ENCODE results near the gene CYP2S1. TPM values are rescaled to one million over a fixed set of nuclear protein-coding genes. Genes with fewer than 3 reads are reported as not detected.
"Not testable (repeated sequence)": the region's sequence is repeated elsewhere in the genome, so short reads cannot be mapped to it uniquely, and the experiment has no call there.

The CYP2S1 gene
- total and polyA plus RNA-seq, 2 experiments from 2014 or later = 130 to 315 TPM

DNA sequence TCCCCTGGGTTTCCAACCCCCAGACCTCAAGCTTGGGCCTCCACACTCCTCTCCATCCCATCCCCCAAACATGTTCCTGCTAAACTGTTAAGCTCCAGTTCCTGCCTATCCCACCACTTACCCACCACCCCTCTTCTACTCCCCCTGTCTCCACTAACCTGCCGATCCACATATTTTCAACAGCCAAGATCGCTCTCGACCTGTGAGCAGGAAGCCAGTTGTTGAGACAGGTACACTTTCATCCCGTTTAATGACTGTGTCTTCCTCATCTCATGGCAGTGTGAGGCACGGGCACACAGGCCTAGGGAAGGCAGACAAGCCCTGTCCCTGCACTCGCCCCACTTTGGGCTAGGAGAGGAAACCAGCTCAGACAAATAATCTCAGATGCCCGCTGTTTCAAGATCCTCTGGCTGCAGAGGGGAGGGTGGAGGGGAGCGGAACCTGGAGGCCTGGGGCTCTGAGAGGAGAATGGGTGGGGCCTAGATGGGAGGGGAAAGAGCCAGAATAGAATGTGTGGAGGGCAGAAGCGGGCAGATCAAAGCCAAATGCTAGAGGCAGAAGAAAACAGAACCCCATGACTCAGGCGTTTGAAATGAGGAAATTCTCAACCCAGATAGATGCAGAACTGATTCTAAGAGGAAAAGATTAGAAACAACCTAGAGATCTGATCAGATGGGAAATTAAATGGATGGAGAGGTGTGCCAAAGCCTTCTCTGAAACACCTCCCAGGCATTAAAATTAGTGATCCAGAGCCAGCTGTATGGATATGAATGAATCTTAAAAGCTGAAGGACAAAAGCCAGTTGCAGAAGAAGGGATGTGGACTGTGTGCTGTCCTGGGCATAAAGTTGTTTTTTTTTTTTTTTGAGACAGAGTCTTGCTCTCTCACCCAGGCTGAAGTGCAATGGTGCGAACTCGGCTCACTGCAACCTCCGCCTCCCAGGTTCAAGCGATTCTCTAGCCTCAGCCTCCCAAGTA lies 16.9 kb upstream of the CYP2S1 start:
- Mint-ChIP-seq H3K36me3 (ENCODE audit: low read depth) (peaks cover 5% of the 10 kb centered on the region), H3K9me3 (peaks cover 10% of the 10 kb centered on the region; the same call in 2 of the 3 replicates), H3K4me1 (peaks cover 33% of the 10 kb centered on the region), H3K27ac (peak overlapping the region; percentile 94), H3K4me3 (peak overlapping the region; percentile 62), H3K27me3 (ENCODE audit: insufficient read depth, low read depth, poor library complexity) (no peaks in the 10 kb centered on the region)
- Histone ChIP-seq H3F3A (replicated peaks; ENCODE audit: low read depth) (peaks cover 8% of the 10 kb centered on the region; the same call in 1 of the 2 replicates), H3K4me3 (peak overlapping the region; percentile 52), H3K36me3 (ENCODE audit: insufficient read depth) (no peaks in the 10 kb centered on the region), H3K27me3 (ENCODE audit: insufficient read depth) (no peaks in the 10 kb centered on the region), H3K4me1 (ENCODE audit: insufficient read depth) (peaks cover 24% of the 10 kb centered on the region), H3K4me2 (peak overlapping the region; percentile 77), H3K79me2 (replicated peaks; ENCODE audit: insufficient read depth) (peaks cover 8% of the 10 kb centered on the region; the same call in 1 of the 2 replicates), H2AFZ (peak overlapping the region; percentile 19; the same call in 1 of the 2 replicates), H3K9me2 (ENCODE audit: insufficient read depth) (no peaks in the 10 kb centered on the region), H4K20me1 (replicated peaks; ENCODE audit: insufficient read depth) (no peaks in the 10 kb centered on the region), H3K27ac (ENCODE audit: low read depth) (peak overlapping the region; percentile 98)
- DNase-seq (ENCODE audit: low spot score) (peak; percentile 96), ATAC-seq (peak; percentile 92)
- TF ChIP-seq JUNB (IDR thresholded peaks at IDR 0.05; ENCODE audit: unreplicated experiment) (no peak), CREB1 (CRISPR knock-in tag; IDR thresholded peaks at IDR 0.05; ENCODE audit: low read depth) (no peak), POLR2AphosphoS5 (IDR thresholded peaks at IDR 0.05; ENCODE audit: low read depth) (peak; percentile 60)

DNA sequence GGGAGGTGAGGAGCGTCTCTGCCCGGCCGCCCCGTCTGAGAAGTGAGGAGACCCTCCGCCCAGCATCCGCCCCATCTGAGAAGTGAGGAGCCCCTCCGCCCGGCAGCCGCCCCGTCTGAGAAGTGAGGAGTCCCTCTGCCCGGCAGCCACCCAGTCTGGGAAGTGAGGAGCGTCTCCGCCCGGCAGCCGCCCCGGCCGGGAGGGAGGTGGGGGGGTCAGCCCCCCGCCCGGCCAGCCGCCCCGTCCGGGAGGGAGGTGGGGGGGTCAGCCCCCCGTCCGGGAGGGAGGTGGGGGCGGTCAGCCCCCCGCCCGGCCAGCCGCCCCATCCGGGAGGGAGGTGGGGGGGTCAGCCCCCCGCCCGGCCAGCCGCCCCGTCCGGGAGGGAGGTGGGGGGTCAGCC lies 12.8 kb upstream of the CYP2S1 start:
- H3K4me3 ChIP-seq; H4K20me1 ChIP-seq (replicated peaks; ENCODE audit: insufficient read depth); H3K4me3 Mint-ChIP-seq; H3K27me3 ChIP-seq (ENCODE audit: insufficient read depth); H3K79me2 ChIP-seq (replicated peaks; ENCODE audit: insufficient read depth); H3K9me2 ChIP-seq (ENCODE audit: insufficient read depth); H3K4me2 ChIP-seq; ATAC-seq; H2AFZ ChIP-seq; H3K27me3 Mint-ChIP-seq (ENCODE audit: insufficient read depth, low read depth, poor library complexity); H3K36me3 ChIP-seq (ENCODE audit: insufficient read depth); H3K27ac Mint-ChIP-seq; H3K36me3 Mint-ChIP-seq (ENCODE audit: low read depth); DNase-seq (ENCODE audit: low spot score); H3K27ac ChIP-seq (ENCODE audit: low read depth): not testable (repeated sequence)
- Histone ChIP-seq H3F3A (replicated peaks; ENCODE audit: low read depth) (peaks cover 12% of the 10 kb centered on the region; the same call in 1 of the 2 replicates), H3K4me1 (ENCODE audit: insufficient read depth) (peaks cover 17% of the 10 kb centered on the region)
- Mint-ChIP-seq H3K4me1 (peaks cover 14% of the 10 kb centered on the region; the same call in 2 of the 3 replicates), H3K9me3 (peaks cover 10% of the 10 kb centered on the region; the same call in 2 of the 3 replicates)

GRCh38 chr19:41186971-41187883 lies 5.8 kb upstream of the CYP2S1 start:
- H3K4me3 Mint-ChIP-seq = no peak overlapping the region; the same call in 2 of the 3 replicates
- H3K4me1 Mint-ChIP-seq = peaks cover 45% of the 10 kb centered on the region
- H3K27me3 Mint-ChIP-seq (ENCODE audit: insufficient read depth, low read depth, poor library complexity) = peaks cover 12% of the 10 kb centered on the region
- H3K4me2 ChIP-seq = peak overlapping the region; percentile 56
- H3F3A ChIP-seq (replicated peaks; ENCODE audit: low read depth) = peaks cover 18% of the 10 kb centered on the region
- no peaks in the 10 kb centered on the region for H4K20me1 ChIP-seq (replicated peaks; ENCODE audit: insufficient read depth)
- H3K36me3 ChIP-seq (ENCODE audit: insufficient read depth) = no peaks in the 10 kb centered on the region
- peak overlapping the region; percentile 97 for H3K27ac ChIP-seq (ENCODE audit: low read depth)
- no peaks in the 10 kb centered on the region for H3K9me2 ChIP-seq (ENCODE audit: insufficient read depth)
- TF ChIP-seq CREB1 (CRISPR knock-in tag; IDR thresholded peaks at IDR 0.05; ENCODE audit: low read depth) = no peak
- TF ChIP-seq, protein P1, sequence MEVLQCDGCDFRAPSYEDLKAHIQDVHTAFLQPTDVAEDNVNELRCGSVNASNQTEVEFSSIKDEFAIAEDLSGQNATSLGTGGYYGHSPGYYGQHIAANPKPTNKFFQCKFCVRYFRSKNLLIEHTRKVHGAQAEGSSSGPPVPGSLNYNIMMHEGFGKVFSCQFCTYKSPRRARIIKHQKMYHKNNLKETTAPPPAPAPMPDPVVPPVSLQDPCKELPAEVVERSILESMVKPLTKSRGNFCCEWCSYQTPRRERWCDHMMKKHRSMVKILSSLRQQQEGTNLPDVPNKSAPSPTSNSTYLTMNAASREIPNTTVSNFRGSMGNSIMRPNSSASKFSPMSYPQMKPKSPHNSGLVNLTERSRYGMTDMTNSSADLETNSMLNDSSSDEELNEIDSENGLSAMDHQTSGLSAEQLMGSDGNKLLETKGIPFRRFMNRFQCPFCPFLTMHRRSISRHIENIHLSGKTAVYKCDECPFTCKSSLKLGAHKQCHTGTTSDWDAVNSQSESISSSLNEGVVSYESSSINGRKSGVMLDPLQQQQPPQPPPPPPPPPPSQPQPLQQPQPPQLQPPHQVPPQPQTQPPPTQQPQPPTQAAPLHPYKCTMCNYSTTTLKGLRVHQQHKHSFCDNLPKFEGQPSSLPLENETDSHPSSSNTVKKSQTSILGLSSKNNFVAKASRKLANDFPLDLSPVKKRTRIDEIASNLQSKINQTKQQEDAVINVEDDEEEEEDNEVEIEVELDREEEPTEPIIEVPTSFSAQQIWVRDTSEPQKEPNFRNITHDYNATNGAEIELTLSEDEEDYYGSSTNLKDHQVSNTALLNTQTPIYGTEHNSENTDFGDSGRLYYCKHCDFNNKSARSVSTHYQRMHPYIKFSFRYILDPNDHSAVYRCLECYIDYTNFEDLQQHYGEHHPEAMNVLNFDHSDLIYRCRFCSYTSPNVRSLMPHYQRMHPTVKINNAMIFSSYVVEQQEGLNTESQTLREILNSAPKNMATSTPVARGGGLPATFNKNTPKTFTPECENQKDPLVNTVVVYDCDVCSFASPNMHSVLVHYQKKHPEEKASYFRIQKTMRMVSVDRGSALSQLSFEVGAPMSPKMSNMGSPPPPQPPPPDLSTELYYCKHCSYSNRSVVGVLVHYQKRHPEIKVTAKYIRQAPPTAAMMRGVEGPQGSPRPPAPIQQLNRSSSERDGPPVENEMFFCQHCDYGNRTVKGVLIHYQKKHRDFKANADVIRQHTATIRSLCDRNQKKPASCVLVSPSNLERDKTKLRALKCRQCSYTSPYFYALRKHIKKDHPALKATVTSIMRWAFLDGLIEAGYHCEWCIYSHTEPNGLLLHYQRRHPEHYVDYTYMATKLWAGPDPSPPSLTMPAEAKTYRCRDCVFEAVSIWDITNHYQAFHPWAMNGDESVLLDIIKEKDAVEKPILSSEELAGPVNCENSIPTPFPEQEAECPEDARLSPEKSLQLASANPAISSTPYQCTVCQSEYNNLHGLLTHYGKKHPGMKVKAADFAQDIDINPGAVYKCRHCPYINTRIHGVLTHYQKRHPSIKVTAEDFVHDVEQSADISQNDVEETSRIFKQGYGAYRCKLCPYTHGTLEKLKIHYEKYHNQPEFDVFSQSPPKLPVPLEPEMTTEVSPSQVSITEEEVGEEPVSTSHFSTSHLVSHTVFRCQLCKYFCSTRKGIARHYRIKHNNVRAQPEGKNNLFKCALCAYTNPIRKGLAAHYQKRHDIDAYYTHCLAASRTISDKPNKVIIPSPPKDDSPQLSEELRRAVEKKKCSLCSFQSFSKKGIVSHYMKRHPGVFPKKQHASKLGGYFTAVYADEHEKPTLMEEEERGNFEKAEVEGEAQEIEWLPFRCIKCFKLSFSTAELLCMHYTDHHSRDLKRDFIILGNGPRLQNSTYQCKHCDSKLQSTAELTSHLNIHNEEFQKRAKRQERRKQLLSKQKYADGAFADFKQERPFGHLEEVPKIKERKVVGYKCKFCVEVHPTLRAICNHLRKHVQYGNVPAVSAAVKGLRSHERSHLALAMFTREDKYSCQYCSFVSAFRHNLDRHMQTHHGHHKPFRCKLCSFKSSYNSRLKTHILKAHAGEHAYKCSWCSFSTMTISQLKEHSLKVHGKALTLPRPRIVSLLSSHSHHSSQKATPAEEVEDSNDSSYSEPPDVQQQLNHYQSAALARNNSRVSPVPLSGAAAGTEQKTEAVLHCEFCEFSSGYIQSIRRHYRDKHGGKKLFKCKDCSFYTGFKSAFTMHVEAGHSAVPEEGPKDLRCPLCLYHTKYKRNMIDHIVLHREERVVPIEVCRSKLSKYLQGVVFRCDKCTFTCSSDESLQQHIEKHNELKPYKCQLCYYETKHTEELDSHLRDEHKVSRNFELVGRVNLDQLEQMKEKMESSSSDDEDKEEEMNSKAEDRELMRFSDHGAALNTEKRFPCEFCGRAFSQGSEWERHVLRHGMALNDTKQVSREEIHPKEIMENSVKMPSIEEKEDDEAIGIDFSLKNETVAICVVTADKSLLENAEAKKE (CRISPR knock-in tag; IDR thresholded peaks at IDR 0.05) = peak; percentile 59; the same call in 1 of the 2 replicates
- H3K36me3 Mint-ChIP-seq (ENCODE audit: low read depth) = no peaks in the 10 kb centered on the region
- ATAC-seq (peak; percentile 30), DNase-seq (ENCODE audit: low spot score) (peak; percentile 55)
- H3K9me3 Mint-ChIP-seq = peaks cover 4% of the 10 kb centered on the region; the same call in 1 of the 3 replicates
- no peaks in the 10 kb centered on the region for H3K27me3 ChIP-seq (ENCODE audit: insufficient read depth)
- H3K4me1 ChIP-seq (ENCODE audit: insufficient read depth) = peaks cover 46% of the 10 kb centered on the region
- no peak overlapping the region for H2AFZ ChIP-seq
- H3K4me3 ChIP-seq = peak overlapping the region; percentile 31; the same call in 1 of the 2 replicates
- peak overlapping the region; percentile 91 for H3K27ac Mint-ChIP-seq
- H3K79me2 ChIP-seq (replicated peaks; ENCODE audit: insufficient read depth) = peaks cover 12% of the 10 kb centered on the region

Measured in GM23338 (cell line).